ENCODE results near the gene SLC9A3.

GRCh38 chr5:439181-439580 lies 85.1 kb downstream of the SLC9A3 start:
- TF ChIP-seq, protein P1, sequence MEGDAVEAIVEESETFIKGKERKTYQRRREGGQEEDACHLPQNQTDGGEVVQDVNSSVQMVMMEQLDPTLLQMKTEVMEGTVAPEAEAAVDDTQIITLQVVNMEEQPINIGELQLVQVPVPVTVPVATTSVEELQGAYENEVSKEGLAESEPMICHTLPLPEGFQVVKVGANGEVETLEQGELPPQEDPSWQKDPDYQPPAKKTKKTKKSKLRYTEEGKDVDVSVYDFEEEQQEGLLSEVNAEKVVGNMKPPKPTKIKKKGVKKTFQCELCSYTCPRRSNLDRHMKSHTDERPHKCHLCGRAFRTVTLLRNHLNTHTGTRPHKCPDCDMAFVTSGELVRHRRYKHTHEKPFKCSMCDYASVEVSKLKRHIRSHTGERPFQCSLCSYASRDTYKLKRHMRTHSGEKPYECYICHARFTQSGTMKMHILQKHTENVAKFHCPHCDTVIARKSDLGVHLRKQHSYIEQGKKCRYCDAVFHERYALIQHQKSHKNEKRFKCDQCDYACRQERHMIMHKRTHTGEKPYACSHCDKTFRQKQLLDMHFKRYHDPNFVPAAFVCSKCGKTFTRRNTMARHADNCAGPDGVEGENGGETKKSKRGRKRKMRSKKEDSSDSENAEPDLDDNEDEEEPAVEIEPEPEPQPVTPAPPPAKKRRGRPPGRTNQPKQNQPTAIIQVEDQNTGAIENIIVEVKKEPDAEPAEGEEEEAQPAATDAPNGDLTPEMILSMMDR (IDR thresholded peaks at IDR 0.05; ENCODE audit: low read depth, low read length): no peak
- TF ChIP-seq EZH2phosphoT487 (IDR thresholded peaks at IDR 0.05; ENCODE audit: low read depth): no peak
